MCF 10A (cell line): Measurements from ENCODE around the gene NTRK2. TPM values are rescaled to one million over a fixed set of nuclear protein-coding genes. Genes with fewer than 3 reads are reported as not detected.

Source experiments
- BruUV-seq: library from RNA; stranded (reverse); fragments of 400-500 nt; replicated peaks from 2 replicates; lab custom pipeline; 2021; lab: Mats Ljungman, UMichigan
- CTCF ChIA-PET: fragments of 300-600 bp; sonication (Branson Sonifier 250); formaldehyde crosslinking; extraction: SDS; loops from one replicate; lab custom pipeline; 2021; ENCODE audit warnings: antibody characterized with exemption, inconsistent platforms; lab: Yijun Ruan, JAX
- POLR2A ChIA-PET: fragments of 300-600, 350-650 bp; sonication (Branson Sonifier 250); formaldehyde crosslinking; extraction: SDS; loops from one replicate; lab custom pipeline; 2020; ENCODE audit warnings: antibody characterized with exemption, inconsistent platforms; lab: Yijun Ruan, JAX
- DNase-seq: peaks from one replicate; pipeline ENCODE4 v3.0.0-alpha.2; 2018; ENCODE audit not compliant: unreplicated experiment
- H3K27ac Mint-ChIP-seq: one replicate; pipeline ENCODE4 v1.8.0; 2022; ENCODE audit warnings: mild to moderate bottlenecking, low read depth, mixed read lengths; ENCODE audit not compliant: unreplicated experiment
- H3K27me3 Mint-ChIP-seq: one replicate; pipeline ENCODE4 v1.8.0; 2022; ENCODE audit warnings: mixed read lengths; ENCODE audit not compliant: insufficient read depth, unreplicated experiment
- H3K36me3 Mint-ChIP-seq: one replicate; pipeline ENCODE4 v1.8.0; 2022; ENCODE audit warnings: mild to moderate bottlenecking, moderate library complexity, mixed read lengths; ENCODE audit not compliant: insufficient read depth, unreplicated experiment
- H3K4me1 Mint-ChIP-seq: one replicate; pipeline ENCODE4 v1.8.0; 2022; ENCODE audit warnings: mixed read lengths; ENCODE audit not compliant: insufficient read depth, unreplicated experiment
- H3K4me3 Mint-ChIP-seq: one replicate; pipeline ENCODE4 v1.8.0; 2022; ENCODE audit warnings: mild to moderate bottlenecking, moderate library complexity, mixed read lengths; ENCODE audit not compliant: unreplicated experiment
- H3K9me3 Mint-ChIP-seq: one replicate; pipeline ENCODE4 v1.8.0; 2022; ENCODE audit warnings: mixed read lengths; ENCODE audit not compliant: unreplicated experiment
- CTCF ChIP-seq: fragments of 200-600 bp; IDR thresholded peaks from one replicate; pipeline ENCODE4 v1.8.0; 2022; ENCODE audit warnings: antibody characterized with exemption, mild to moderate bottlenecking; ENCODE audit not compliant: unreplicated experiment
- intact Hi-C: fragments of 100-400 bp; cut with micrococcal nuclease; formaldehyde crosslinking; loops from 2 replicates; pipeline ENCODE4 v1.14.1; 2022
- total RNA-seq: library from RNA; stranded (reverse); gene quantifications from 2 replicates; pipeline ENCODE4 v1.2.3, GENCODE V29; 2022

NTRK2 gene
- total RNA-seq, 1 experiment from 2014 or later: not detected

- intact Hi-C loops: no loop called here
- ChIA-PET CTCF (no interaction called here), POLR2A (no interaction called here)
- BruUV-seq: no TSS peak
- H3K4me3 Mint-ChIP-seq: no peak overlapping the region
- TF ChIP-seq CTCF: no peak
- no peaks in the 10 kb centered on the region for H3K4me1 Mint-ChIP-seq
- H3K36me3 Mint-ChIP-seq: no peaks in the 10 kb centered on the region
- H3K27ac Mint-ChIP-seq: no peak overlapping the region
- H3K9me3 Mint-ChIP-seq: no peaks in the 10 kb centered on the region
- H3K27me3 Mint-ChIP-seq: peaks cover 13% of the 10 kb centered on the region
- DNase-seq: no peak
Observed at GRCh38 chr9:85008215-85008614, 338.7 kb downstream of the NTRK2 start.

GRCh38 chr9:85009251-85009650, 339.7 kb downstream of the NTRK2 start:
- CTCF ChIA-PET: no interaction called here

GRCh38 chr9:85013703-85014102, 344.2 kb downstream of the NTRK2 start:
- no peak for TF ChIP-seq CTCF
- ChIA-PET CTCF (no interaction called here), POLR2A (no interaction called here)
- no peak for DNase-seq
- Mint-ChIP-seq H3K4me3 (no peak overlapping the region), H3K27me3 (peaks cover 48% of the 10 kb centered on the region), H3K36me3 (no peaks in the 10 kb centered on the region), H3K4me1 (no peaks in the 10 kb centered on the region), H3K27ac (no peak overlapping the region), H3K9me3 (no peaks in the 10 kb centered on the region)
- intact Hi-C loops: no loop called here
- no TSS peak for BruUV-seq

More at GRCh38 chr9:85009251-85009650, 339.7 kb downstream of the NTRK2 start:
- no peaks in the 10 kb centered on the region for H3K9me3 Mint-ChIP-seq
- peaks cover 11% of the 10 kb centered on the region for H3K27me3 Mint-ChIP-seq
- no peak overlapping the region for H3K4me3 Mint-ChIP-seq
- no peaks in the 10 kb centered on the region for H3K4me1 Mint-ChIP-seq
- TF ChIP-seq CTCF: no peak
- H3K27ac Mint-ChIP-seq: no peak overlapping the region
- no peak for DNase-seq
- POLR2A ChIA-PET: no interaction called here
- BruUV-seq: no TSS peak
- intact Hi-C loops: no loop called here
- no peaks in the 10 kb centered on the region for H3K36me3 Mint-ChIP-seq

GRCh38 chr9:85014292-85014691, 344.8 kb downstream of the NTRK2 start:
- ChIA-PET POLR2A (no interaction called here), CTCF (no interaction called here)
- H3K36me3 Mint-ChIP-seq: no peaks in the 10 kb centered on the region
- no peak for DNase-seq
- intact Hi-C loops: no loop called here
- no peaks in the 10 kb centered on the region for H3K9me3 Mint-ChIP-seq
- H3K27ac Mint-ChIP-seq: no peak overlapping the region
- no TSS peak for BruUV-seq
- H3K4me1 Mint-ChIP-seq: no peaks in the 10 kb centered on the region
- peaks cover 54% of the 10 kb centered on the region for H3K27me3 Mint-ChIP-seq
- no peak overlapping the region for H3K4me3 Mint-ChIP-seq
- no peak for TF ChIP-seq CTCF
